C1 segment of cervical spinal cord (tissue), 14 donors: ENCODE measurements around the gene MAFF.
"Not testable (repeated sequence)": the region's sequence is repeated elsewhere in the genome, so short reads cannot be mapped to it uniquely, and the experiment has no call there.

Experiments
- DNase-seq, 14 donors: peaks; one replicate each; lab custom pipeline; 2025; lab: John Stamatoyannopoulos, UW

The MAFF gene

DNA sequence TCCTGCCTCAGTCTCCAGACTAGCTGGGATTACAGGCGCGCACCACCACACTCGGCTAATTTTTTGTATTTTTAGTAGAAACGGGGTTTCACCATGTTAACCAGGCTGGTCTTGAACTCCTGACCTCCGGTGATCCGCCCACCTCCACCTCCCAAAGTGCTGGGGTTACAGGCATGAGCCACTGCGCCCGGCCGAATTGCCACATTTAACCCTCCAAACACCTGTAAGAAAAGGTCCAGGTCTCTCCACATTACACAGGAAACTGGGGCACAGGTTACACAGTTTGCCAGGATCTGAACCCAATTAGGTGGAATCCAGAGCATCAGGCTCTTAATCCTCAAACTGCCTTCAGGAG is 24.2 kb upstream of the MAFF start:
- DNase-seq, result not testable (repeated sequence)

- peak in 9 of 14 donors; percentile 23 to 74 (median 52) for DNase-seq
These were observed 23.7 kb upstream of the MAFF start for GRCh38 chr22:38177926-38178604.

DNA sequence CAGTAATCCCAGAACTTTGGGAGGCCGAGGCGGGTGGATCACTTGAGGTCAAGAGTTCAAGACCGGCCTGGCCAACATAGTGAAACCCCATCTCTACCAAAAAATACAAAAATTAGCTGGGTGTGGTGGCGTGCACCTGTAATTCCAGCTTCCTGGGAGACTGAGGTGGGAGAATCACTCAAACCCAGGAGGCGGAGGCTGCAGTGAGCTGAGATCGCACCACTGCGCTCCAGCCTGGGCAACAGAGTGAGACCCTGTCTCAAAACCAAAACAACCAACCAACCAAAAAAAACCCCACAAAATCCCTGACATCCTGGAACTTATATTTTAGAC is 23.2 kb upstream of the MAFF start:
- not testable (repeated sequence) for DNase-seq

DNA sequence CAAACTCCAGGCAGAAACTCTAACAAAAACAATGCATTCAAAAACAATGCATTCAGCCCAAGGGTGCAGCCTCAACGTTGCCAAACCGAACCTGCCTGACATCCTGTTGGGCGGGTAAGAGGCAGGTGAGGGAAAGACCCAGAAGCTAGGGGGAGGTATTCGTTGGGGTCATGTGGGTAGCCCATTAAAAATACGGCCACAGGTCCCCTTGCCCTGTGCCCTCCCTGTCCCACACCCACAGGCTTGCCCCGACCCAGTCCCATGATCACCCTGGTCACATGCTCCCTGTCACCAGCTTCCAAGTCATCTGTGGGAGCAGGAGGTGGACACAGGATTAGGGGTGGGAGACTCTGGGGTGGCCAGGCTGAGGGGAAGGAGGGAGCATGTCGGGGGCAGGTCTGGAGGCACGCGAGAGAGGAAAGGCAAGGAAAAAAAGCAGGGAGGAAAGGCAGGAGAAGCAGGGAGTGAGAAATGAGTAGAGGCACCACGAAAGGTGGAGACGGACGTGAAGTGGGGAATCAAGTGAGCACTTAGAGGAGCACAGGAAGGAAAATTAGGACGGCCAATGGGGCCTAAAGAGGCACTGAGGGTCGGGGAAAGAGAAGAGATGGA is 20.8 kb upstream of the MAFF start:
- peak in 12 of 14 donors; percentile 11 to 80 (median 62) for DNase-seq

- DNase-seq, result peak; percentile 89 to 99 (median 98)
These were observed 20.2 kb upstream of the MAFF start, which contains the start of gene PLA2G6 for GRCh38 chr22:38181453-38182200. Gene PLA2G6 (minus strand): TSS chr22:38181830. CDS start chr22:38169426, 12,404 bp downstream.

DNA sequence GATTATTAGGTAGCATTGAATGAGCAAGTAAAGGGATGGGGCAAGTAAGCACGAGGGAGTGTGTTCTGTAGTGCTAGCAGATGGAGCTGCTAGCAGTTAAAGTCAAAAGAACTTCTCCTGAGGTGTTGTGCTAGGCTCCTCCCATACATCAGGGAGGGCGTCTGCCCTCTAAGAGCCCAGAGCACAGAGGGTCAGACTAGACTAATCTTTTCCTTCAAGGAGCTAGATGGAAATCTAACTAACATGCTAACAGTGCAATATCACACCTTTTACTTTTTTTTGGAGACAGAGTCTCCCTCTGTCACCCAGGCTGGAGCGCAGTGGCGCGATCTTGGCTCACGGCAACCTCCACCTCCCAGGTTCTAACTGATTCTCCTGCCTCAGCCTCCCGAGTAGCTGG is 17.0 kb upstream of the MAFF start:
- DNase-seq, result no peak

- DNase-seq, result no peak
These were observed 15.4 kb upstream of the MAFF start for GRCh38 chr22:38186429-38186828.

DNA sequence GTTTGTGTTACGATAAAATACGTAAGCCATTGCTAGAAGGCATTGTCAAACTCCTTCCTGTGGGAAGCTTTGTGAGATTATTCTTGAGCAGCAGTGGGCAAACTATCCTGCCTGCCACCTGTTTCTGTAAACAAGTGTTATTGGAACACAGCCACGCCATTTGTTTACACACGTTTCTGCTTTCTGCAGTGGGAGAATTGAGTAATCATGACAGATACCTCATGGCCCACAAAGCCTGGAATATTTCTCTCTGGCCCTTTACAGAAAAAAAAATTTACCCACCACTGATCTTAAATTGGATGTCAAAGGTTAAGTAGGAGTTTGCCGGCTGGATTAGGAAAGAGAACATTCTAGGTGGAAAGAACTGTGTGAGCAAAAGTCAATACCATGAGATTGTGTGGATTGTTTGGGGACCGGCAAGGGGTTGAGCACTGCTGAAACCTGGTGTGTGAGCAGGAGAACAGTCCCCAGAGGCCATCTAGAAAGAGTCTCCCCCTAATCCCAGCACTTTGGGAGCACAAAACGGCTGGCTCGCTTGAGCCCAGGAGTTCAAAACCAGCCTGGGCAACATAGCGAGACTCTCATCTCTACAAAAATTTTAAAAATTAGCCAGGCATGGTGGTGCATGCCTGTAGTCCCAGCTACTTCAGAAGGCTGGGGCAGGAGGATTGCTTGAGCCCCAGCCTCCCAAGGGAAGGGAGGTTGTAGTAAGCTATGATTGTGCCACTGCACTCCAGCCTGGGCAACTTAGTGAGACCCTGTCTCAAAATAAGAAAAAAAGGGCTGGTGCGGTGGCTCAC is 14.2 kb upstream of the MAFF start:
- peak in 1 of 14 donors; percentile 25 for DNase-seq

DNA sequence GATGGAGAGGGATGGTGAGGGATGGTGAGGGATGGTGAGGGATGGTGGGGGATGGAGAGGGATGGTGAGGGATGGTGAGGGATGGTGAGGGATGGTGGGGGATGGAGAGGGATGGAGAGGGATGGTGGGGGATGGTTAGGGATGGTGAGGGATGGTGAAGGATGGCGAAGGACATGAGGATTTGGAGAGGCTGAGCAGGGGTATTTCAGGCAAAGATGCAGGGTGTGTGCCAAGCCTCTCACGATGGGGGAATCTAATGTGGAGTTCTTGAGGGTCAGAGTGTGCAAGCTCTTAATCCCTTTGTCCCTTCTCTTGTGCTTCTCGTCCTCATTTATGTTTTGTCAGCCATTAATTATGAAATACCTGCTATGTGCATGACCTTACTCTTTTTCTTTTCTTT is 12.7 kb upstream of the MAFF start:
- DNase-seq, result no peak

DNA sequence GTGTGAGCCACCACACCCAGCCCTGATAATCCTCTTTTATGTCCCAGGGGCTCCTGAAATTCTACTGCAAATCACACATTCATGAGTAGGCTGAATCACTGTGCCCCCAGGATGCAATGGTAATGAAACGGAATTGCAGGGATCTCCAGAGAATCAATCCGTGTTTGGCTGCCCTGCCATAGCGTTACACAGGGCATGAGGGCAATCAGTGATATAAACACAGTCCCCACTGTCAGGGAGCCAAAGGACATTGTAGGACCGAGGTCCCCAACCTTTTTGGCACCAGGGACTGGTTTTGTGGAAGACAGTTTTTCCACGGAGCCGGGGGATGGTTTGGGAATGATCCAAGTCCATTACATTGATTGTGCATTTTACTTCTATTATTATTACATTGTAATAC is 11.2 kb upstream of the MAFF start:
- no peak for DNase-seq

GRCh38 chr22:38191055-38191454 is 10.7 kb upstream of the MAFF start:
- DNase-seq, result no peak

- no peak for DNase-seq
These were observed 9.9 kb upstream of the MAFF start for GRCh38 chr22:38191731-38192474.

- DNase-seq, result no peak
These were observed 9.3 kb upstream of the MAFF start for GRCh38 chr22:38192475-38192863.

- no peak for DNase-seq
These were observed 8.2 kb upstream of the MAFF start for GRCh38 chr22:38193580-38193979.

- DNase-seq, result no peak
These were observed 4.9 kb upstream of the MAFF start for GRCh38 chr22:38196791-38197419.

DNA sequence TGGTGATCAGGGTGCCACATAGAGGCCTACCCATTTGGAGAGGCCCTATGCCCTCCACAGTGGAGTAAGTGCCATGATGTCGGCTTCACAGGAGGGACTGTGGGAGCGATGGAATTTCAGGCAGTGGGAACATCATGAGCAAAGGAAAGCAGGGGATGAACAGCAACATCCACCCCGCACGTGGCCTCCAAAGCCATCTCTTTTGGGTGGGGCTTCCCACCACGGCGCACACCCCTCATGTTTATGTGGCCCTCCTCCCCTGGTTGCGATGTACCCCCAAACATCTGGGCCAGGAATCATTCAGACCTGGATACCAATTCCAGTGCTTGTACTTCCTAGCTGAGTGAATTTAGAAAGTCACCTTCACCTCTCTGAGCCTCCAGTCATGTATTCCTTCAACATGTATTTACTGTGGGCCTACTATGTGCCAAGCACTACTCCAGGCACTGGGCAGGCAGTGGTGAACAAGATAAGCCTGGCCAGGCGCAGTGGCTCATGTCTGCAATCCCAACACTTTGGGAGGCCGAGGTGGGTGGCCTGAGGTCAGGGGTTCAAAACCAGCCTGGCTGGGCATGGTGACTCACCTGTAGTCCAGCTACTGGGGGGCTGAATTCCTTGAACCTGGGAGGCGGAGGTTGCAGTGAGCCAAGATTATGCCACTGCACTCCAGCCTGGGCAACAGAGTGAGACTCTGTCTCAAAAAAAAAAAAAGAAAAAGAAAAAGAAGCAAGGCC is 1.8 kb upstream of the MAFF start:
- no peak for DNase-seq

- DNase-seq, result no peak
These were observed 453 bp upstream of the MAFF start for GRCh38 chr22:38201371-38201710.

- peak in 11 of 14 donors; percentile 13 to 74 (median 47) for DNase-seq
These were observed 769 bp downstream of the MAFF start for GRCh38 chr22:38202437-38203089.

DNA sequence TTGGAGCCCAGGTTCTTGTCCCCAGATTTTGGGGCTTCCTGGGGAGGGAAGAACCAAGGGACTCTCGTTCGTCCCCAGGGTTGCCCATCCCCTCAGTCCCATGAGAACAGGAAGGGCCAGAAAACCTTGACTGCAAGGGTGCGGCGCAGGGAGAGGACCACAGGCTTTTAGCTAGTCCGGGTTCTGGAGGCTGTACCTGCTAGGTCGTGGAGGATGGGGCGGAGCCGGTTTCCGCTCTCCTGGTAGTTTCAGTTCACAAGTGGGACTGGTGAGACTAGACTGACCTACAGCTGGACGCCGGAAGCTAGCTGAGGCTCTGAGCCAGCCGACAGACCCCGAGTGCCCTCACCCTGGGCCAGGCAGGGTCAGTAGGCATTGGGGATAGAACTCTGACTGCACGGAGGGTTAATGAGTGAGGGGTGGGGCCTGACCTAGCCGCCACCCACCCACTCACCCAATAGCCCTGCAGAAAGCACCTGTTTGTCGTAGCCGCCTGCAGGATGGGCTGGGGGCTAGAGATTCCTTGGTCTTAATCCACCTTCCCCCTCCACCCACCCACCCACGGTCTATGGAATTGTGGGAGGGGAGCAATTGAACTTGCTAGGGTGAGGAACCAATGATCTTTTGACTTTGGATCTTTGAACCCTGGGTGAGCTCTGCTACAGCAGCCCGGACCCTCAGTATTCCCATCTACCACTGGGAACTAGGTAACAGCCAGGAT is 1.5 kb downstream of the MAFF start:
- DNase-seq, result no peak
